GM18520 (cell line): ENCODE measurements around the gene LARGE2.

ENCODE experiments used
- ATAC-seq: cut with Tn5 transposase; IDR thresholded peaks from one replicate; pipeline ENCODE4 v1.9.1; 2021; ENCODE audit not compliant: unreplicated experiment

LARGE2 gene

GRCh38 chr11:45913942-45914635 is 8.4 kb upstream of the LARGE2 start:
- ATAC-seq, result no peak

GRCh38 chr11:45915446-45915845 is 7.0 kb upstream of the LARGE2 start:
- no peak for ATAC-seq

GRCh38 chr11:45917286-45917622 is 5.2 kb upstream of the LARGE2 start:
- ATAC-seq, result no peak

- ATAC-seq, result peak; percentile 87
Observed at GRCh38 chr11:45917623-45918330, 4.7 kb upstream of the LARGE2 start, which contains the start of gene PEX16. TSS of gene PEX16 (minus strand) at chr11:45917877. CDS start at chr11:45917811, 66 bp downstream.

- peak; percentile 22 for ATAC-seq
Observed at GRCh38 chr11:45918331-45918941, 4.0 kb upstream of the LARGE2 start.

- ATAC-seq, result no peak
Observed at GRCh38 chr11:45918962-45919675, 3.3 kb upstream of the LARGE2 start.

GRCh38 chr11:45919806-45920530 is 2.5 kb upstream of the LARGE2 start:
- no peak for ATAC-seq

GRCh38 chr11:45920531-45921477 is 1.7 kb upstream of the LARGE2 start:
- no peak for ATAC-seq

- ATAC-seq, result no peak
Observed at GRCh38 chr11:45921561-45922424, 663 bp upstream of the LARGE2 start.

GRCh38 chr11:45924036-45924915 is 1.8 kb downstream of the LARGE2 start:
- ATAC-seq, result no peak

GRCh38 chr11:45924927-45925326 is 2.5 kb downstream of the LARGE2 start:
- no peak for ATAC-seq

GRCh38 chr11:45925550-45925949 is 3.1 kb downstream of the LARGE2 start:
- no peak for ATAC-seq

- ATAC-seq, result no peak
Observed at GRCh38 chr11:45926001-45926401, 3.5 kb downstream of the LARGE2 start.

- no peak for ATAC-seq
Observed at GRCh38 chr11:45926536-45927331, 4.3 kb downstream of the LARGE2 start.

- ATAC-seq, result no peak
Observed at GRCh38 chr11:45927332-45927683, 4.9 kb downstream of the LARGE2 start.

GRCh38 chr11:45927684-45928413 is 5.4 kb downstream of the LARGE2 start:
- no peak for ATAC-seq
